HG02970 (cell line): Measurements from ENCODE around the gene RAB40A.
"Not testable (repeated sequence)": the region's sequence is repeated elsewhere in the genome, so short reads cannot be mapped to it uniquely, and the experiment has no call there.

Experiments used
- ATAC-seq: cut with Tn5 transposase; IDR thresholded peaks from one replicate; pipeline ENCODE4 v1.9.1; 2021; ENCODE audit warnings: mild to moderate bottlenecking, moderate library complexity, moderate number of reproducible peaks; ENCODE audit not compliant: unreplicated experiment, low FRiP score

Gene RAB40A

DNA sequence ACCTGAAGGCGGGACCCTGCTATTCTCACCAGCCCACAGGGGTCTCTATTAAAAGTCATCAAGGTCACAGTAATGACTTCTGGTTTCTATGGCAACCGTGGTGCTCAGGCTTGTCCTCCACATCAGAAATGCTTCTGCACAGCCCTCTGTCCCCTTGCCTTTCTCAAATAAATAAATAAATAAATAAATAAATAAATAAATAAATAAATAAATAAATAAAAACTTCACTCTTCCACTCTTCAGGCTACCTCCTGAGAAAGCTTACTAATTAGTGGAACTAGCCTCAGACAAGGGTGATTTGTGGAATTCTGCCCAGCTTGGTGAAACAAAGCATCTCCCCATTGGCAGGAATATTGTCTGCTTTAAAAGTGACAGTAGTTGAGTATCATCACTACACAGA, 5.5 kb upstream of the RAB40A start:
- no peak for ATAC-seq

- ATAC-seq = no peak
Measured at GRCh38 chrX:103523605-103524004, 4.3 kb upstream of the RAB40A start.

- ATAC-seq = no peak
Measured at GRCh38 chrX:103520386-103520785, 1.1 kb upstream of the RAB40A start.

GRCh38 chrX:103518571-103518970, 718 bp downstream of the RAB40A start:
- ATAC-seq = no peak

DNA sequence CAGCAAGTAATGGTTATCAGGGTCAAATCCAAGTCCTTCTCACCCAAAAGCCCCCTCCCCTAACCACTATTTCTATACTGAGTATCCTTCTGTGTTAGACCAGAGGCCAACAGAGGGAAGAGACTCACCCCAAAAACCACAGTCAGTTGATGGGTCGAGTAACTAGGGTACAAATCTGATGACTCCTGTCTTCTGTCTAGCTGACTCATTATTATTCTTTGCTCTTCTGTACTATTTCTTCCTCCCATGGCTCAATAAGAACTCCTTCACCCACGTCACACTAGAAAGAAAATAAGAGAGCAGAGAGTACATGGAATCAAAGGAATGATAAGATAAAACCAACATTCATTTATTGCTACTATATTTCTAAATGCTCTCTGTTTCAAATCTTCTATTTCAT, 2.0 kb downstream of the RAB40A start:
- ATAC-seq = no peak

DNA sequence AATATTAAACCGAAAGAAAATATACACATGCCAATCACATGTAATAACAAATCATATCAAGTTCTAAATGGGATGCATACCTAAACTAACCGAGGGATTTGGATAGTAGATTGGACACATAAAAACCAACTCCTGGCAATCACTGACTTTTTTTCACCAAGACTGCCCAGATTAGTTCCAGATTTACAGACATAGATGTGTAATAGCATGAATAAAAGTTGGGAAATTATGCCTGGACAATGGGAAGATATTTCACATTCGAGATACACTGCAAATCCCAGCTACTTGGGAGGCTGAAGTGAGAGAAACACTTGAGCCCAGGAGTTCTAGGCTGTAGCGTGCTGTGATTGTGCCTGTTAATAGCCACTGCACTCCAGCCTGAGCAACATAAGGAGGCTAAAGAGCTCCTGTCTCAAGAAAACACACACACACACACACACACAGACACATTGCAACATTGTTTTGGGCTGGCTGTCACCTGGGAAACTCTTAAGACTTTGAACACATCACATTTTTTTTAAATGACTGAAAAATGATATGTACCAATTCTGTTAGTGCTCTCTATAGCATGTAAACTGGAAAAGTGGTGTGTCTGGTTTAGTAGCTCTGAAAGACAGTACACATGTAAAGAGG, 5.7 kb downstream of the RAB40A start:
- ATAC-seq = no peak

DNA sequence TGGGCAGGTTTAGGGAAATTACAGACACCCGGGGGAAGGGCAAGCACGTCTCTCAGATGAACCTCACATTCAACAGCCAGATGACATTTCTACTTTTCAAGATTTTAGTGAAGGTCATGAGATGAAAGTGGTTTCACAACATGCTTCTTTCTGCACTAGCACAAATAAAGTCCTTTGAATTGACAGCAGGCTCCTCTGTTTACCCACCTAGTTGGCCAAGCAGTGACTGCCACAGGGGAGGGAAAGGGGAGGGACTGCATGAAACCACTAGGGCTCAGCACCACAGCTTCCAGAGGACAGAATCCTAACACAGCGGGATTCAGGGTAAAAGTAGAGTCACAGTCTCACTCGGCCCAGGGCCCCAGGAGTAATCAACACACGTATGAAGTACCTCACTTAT, 6.2 kb downstream of the RAB40A start:
- no peak for ATAC-seq

DNA sequence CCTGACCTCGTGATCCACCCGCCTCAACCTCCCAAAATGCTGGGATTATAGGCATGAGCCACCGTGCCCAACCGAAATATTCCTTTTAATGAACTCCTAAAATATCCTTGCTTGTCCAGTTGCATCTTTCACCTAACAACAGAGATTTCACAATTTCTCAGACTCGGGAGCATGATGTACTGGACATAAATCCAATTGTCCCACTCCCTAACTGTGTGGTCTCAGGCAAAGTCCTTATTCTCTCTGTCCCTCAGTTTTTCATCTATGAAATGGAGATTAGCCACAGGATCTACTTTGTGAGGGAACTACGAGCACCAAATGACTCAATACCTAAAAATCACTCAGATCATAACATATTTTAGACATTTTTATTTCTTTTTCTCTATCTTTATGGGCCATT, 9.3 kb downstream of the RAB40A start:
- no peak for ATAC-seq

DNA sequence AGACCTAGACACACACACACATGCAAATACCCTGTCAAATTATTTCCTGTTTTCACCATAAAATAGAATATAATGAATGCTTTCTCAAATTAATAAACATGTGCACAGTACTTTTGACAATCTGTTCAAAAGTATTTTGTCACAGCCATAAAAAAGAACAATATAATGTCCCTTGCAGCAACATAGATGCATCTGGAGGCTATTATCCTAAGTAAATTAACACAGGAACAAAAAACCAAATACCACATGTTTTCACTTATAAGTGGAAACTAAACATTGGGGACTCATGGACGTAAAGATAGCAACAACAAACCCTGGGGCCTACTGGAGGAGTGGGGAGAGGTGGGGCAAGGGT, 15.5 kb downstream of the RAB40A start:
- ATAC-seq = no peak

GRCh38 chrX:103503163-103503852, 16.0 kb downstream of the RAB40A start:
- ATAC-seq = no peak

DNA sequence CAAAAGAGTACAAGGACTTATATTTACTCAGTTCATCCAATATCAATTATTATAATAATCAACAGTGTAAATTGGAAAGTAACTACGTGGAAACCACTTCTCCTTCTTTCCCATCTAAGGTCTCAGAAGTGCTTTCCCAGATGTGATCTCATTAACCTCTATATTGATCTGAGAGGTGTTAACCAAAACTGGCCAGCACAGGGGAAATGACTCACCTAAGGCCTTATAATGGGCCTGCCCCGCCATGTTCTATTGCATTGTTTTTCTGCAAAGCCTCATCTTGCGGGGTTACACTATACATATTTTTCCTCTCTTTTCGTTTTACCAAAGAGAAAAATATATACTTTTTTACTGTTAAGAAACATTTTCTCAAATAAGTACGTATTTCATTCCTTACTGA, 20.5 kb downstream of the RAB40A start:
- no peak for ATAC-seq

DNA sequence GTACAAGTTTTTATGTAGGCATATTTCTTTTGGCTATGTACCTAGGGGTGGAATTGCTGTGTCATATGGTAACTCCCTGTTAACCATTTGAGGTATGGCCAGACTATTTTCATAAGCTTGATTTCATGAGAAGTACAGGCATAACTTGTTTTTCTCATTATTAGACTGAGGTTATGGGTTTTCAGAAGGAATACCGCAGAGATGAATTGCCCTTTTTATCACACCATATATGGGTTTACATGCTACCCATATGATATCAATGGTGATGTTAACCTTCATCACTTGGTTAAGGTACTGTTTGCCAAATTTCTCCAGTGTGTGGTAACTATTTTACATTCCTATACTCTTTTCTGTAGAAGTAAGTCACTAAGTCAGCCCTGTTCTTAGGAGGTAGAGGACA, 23.5 kb downstream of the RAB40A start:
- ATAC-seq = no peak

- ATAC-seq = not testable (repeated sequence)
Measured at GRCh38 chrX:103493578-103493977, 25.7 kb downstream of the RAB40A start.

- not testable (repeated sequence) for ATAC-seq
Measured at GRCh38 chrX:103489733-103490132, 29.6 kb downstream of the RAB40A start.

GRCh38 chrX:103488794-103489193, 30.5 kb downstream of the RAB40A start:
- ATAC-seq = no peak

DNA sequence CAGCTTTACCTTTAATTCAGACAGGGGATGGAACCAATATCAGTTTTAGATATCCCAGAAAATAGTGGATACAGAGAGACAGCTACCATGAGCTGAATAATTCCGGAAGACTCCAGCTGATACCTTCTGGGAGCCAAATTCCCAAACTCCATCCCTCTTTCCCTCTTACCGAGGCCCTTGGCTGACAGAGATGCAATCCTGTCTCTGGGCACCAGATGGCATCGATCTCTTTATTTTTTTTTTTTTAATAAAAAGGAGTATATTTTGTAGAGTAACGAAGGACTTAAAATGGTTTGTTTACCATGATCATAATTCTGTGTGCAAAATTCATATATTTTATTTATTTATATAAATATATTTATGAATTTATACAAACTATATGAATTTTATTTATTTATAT, 31.0 kb downstream of the RAB40A start:
- no peak for ATAC-seq

- no peak for ATAC-seq
Measured at GRCh38 chrX:103483720-103484119, 35.6 kb downstream of the RAB40A start.

- ATAC-seq = no peak
Measured at GRCh38 chrX:103480526-103480925, 38.8 kb downstream of the RAB40A start.

GRCh38 chrX:103477496-103477895, 41.8 kb downstream of the RAB40A start:
- ATAC-seq = no peak

DNA sequence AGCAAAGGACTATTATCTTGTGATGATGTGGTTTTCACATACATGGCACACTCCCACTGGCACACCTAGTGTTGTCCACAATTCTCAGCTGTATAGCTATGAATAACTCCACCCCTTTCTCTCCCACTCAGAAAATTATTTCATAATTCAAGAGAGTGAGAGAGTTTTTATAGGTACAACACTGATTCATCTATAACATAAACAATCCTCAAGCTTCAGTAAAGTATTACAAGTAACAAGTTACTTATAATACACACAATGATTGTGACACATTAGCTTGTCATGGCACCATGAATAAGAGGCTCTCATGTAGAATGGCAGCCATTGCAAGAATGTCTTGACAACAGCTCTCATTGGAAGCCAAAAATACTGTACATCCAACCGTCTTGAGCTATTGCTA, 43.9 kb downstream of the RAB40A start:
- ATAC-seq = no peak

GRCh38 chrX:103469977-103470376, 49.3 kb downstream of the RAB40A start:
- not testable (repeated sequence) for ATAC-seq

GRCh38 chrX:103467887-103468286, 51.4 kb downstream of the RAB40A start:
- ATAC-seq = no peak
